LNCAP (cell line): ENCODE data around the gene PLEKHO2.
A peak's percentile ranks its signal among the peaks of the same experiment; 100 is the strongest.

ENCODE experiments used
- TF ChIP-seq, protein P1 (sequence below): fragments of 450-650 bp; IDR thresholded peaks from 2 replicates; pipeline ENCODE4 v1.5.1; 2017; ENCODE audit warnings: mild to moderate bottlenecking

PLEKHO2 gene

DNA sequence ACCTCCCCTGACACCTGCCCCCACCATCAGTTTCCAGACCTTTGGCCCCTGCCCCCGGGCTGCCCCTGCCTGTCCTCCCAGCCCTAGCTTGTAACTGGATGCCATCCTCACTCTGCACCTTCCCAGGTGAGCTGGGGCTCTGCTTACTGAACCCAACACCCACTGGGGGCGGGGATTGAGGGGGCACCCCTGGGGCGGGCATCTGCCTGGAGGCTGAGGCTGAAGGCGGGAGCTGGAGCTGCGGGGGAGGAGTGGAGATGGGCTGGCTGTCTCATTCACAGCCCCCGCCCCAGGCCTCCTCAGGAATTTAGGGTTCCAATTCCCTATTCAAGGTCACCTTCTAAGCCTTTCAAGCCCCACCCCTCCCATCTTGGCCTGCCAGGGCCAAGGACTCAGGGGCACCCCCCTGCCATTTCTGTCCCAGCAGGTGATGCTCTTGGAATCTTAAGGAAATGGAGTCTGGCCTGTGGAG, 33.9 kb upstream of the PLEKHO2 start:
- TF ChIP-seq, protein P1, sequence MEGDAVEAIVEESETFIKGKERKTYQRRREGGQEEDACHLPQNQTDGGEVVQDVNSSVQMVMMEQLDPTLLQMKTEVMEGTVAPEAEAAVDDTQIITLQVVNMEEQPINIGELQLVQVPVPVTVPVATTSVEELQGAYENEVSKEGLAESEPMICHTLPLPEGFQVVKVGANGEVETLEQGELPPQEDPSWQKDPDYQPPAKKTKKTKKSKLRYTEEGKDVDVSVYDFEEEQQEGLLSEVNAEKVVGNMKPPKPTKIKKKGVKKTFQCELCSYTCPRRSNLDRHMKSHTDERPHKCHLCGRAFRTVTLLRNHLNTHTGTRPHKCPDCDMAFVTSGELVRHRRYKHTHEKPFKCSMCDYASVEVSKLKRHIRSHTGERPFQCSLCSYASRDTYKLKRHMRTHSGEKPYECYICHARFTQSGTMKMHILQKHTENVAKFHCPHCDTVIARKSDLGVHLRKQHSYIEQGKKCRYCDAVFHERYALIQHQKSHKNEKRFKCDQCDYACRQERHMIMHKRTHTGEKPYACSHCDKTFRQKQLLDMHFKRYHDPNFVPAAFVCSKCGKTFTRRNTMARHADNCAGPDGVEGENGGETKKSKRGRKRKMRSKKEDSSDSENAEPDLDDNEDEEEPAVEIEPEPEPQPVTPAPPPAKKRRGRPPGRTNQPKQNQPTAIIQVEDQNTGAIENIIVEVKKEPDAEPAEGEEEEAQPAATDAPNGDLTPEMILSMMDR, result no peak

- TF ChIP-seq, protein P1, result no peak
Measured at GRCh38 chr15:64808785-64809453, 32.8 kb upstream of the PLEKHO2 start.

GRCh38 chr15:64809649-64810496, 31.8 kb upstream of the PLEKHO2 start:
- TF ChIP-seq, protein P1, result peak; percentile 98

DNA sequence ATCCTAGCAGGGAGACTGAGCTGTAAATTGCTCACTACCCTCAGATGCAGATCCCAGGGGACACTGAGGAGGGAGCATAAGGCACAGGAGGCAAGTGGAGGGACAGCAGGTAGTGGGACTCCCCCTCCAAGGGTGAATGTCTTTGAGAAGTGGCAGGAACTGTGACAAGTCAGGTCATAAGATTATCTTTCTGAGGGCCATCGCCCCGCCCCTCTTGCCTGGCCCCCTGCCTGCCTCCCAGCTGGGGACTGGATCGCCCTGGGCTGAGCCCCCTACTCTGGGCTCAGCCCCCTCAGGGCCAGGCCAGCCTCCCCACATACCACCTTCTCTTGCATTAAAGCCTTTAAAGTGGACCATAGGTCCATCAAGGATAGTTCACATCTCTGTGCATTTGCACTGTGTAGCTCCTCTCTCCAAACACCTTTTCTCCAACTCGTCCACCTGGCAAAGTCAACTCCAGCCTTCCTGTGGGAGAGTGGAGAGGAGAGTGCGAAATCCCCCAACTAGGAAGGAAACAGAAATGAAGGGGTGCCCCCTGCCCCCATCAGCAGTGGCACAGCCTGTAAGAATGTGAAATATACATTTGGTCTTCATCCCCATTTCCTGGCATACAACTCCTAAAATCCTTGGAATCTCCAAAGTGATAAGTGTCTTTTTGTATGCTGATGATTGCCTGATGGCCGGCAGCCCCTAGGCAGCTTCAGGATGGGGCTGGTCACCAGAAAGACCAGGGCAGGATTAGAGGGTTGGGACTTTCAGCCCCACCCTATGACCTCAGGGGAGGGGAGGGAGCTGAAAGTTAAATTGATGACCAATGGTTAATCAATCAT, 31.0 kb upstream of the PLEKHO2 start:
- TF ChIP-seq, protein P1, result no peak

DNA sequence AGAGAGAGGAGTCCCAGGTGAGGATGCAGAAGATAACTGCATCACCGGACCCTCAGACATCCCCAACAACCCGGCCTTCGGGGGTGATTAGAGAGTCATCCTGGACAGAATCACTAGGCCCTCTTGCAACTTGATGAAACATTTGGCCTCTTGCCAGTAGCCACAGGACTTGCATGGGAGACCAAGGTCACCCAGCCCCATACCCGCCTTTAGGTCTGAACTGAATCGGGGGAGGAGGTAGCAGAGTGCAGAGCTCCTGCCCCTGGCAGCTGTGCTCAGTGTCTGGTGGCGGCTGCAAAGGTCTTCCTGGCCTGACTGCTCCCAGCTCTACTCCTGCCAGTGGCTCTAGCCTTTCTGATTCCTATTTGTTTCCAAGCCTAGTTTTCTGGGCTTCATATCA, 28.6 kb upstream of the PLEKHO2 start:
- TF ChIP-seq, protein P1, result no peak

- TF ChIP-seq, protein P1, result no peak
Measured at GRCh38 chr15:64816452-64816851, 25.3 kb upstream of the PLEKHO2 start.

GRCh38 chr15:64824929-64825430, 16.7 kb upstream of the PLEKHO2 start:
- TF ChIP-seq, protein P1, result no peak
